GM21381 (cell line): ENCODE measurements around the gene ZBTB4.

Source experiments
- ATAC-seq: cut with Tn5 transposase; IDR thresholded peaks from one replicate; pipeline ENCODE4 v1.9.1; 2021; ENCODE audit warnings: mild to moderate bottlenecking, moderate library complexity; ENCODE audit not compliant: unreplicated experiment

Gene ZBTB4

GRCh38 chr17:7423679-7424078, 55.8 kb downstream of the ZBTB4 start:
- no peak for ATAC-seq

- no peak for ATAC-seq
Measured at GRCh38 chr17:7421186-7421585, 58.2 kb downstream of the ZBTB4 start.

- no peak for ATAC-seq
Measured at GRCh38 chr17:7419819-7420610, 59.4 kb downstream of the ZBTB4 start, which contains the start of gene SPEM1. TSS of gene SPEM1 (plus strand) at chr17:7420324. CDS start at chr17:7420385, 61 bp downstream.

GRCh38 chr17:7418472-7419152, 60.8 kb downstream of the ZBTB4 start:
- ATAC-seq: no peak

GRCh38 chr17:7417056-7417655, 62.3 kb downstream of the ZBTB4 start:
- ATAC-seq: no peak

GRCh38 chr17:7416323-7416722, 63.1 kb downstream of the ZBTB4 start:
- ATAC-seq: no peak

- ATAC-seq: no peak
Measured at GRCh38 chr17:7415784-7416183, 63.6 kb downstream of the ZBTB4 start.

- ATAC-seq: no peak
Measured at GRCh38 chr17:7414837-7415236, 64.6 kb downstream of the ZBTB4 start.

GRCh38 chr17:7413346-7413985, 66.0 kb downstream of the ZBTB4 start:
- no peak for ATAC-seq

- ATAC-seq: no peak
Measured at GRCh38 chr17:7411427-7411750, 68.0 kb downstream of the ZBTB4 start.

GRCh38 chr17:7410634-7411426, 68.6 kb downstream of the ZBTB4 start:
- no peak for ATAC-seq

GRCh38 chr17:7409716-7410115, 69.7 kb downstream of the ZBTB4 start:
- ATAC-seq: no peak
